Endodermal cell (in vitro differentiated cells): ENCODE data around the gene CATSPERB. TPM values are rescaled to one million over a fixed set of nuclear protein-coding genes. Genes with fewer than 3 reads are reported as not detected.

Experiments
- DNase-seq: peaks from one replicate; pipeline ENCODE4 v3.0.0-alpha.2; 2017
- H3K27ac ChIP-seq: 2 replicates; pipeline ENCODE4 v1.5.1; 2013; ENCODE audit warnings: mild to moderate bottlenecking, low read depth, low read length, moderate library complexity
- H3K27me3 ChIP-seq: 2 replicates; pipeline ENCODE4 v1.6.1; 2013; ENCODE audit warnings: mild to moderate bottlenecking, low read length, moderate library complexity; ENCODE audit not compliant: insufficient read depth, control insufficient read depth, poor library complexity, severe bottlenecking
- H3K36me3 ChIP-seq: 2 replicates; pipeline ENCODE4 v1.7.0; 2013; ENCODE audit warnings: mild to moderate bottlenecking, low read length, moderate library complexity; ENCODE audit not compliant: control insufficient read depth, insufficient read depth
- H3K4me1 ChIP-seq: one replicate; pipeline ENCODE4 v1.7.0; 2013; ENCODE audit warnings: low read length; ENCODE audit not compliant: control insufficient read depth, insufficient read depth
- H3K4me3 ChIP-seq: 2 replicates; pipeline ENCODE4 v1.5.1; 2013; ENCODE audit warnings: mild to moderate bottlenecking, low read length, moderate library complexity
- H3K9ac ChIP-seq: 2 replicates; pipeline ENCODE4 v1.6.1; 2013; ENCODE audit warnings: mild to moderate bottlenecking, low read length, moderate library complexity; ENCODE audit not compliant: poor library complexity, severe bottlenecking; ENCODE audit errors: extremely low read depth
- H3K9me3 ChIP-seq: 2 replicates; pipeline ENCODE4 v1.6.1; 2013; ENCODE audit warnings: mild to moderate bottlenecking, low read length, moderate library complexity; ENCODE audit not compliant: control insufficient read depth
- H3K27ac Mint-ChIP-seq: 2 replicates; pipeline ENCODE4 v1.8.0; 2020; ENCODE audit warnings: mixed read lengths
- H3K27me3 Mint-ChIP-seq: 2 replicates; pipeline ENCODE4 v1.8.0; 2021; ENCODE audit warnings: mild to moderate bottlenecking, mixed read lengths; ENCODE audit not compliant: insufficient read depth
- H3K36me3 Mint-ChIP-seq: 2 replicates; pipeline ENCODE4 v1.8.0; 2020; ENCODE audit warnings: low read depth, mixed read lengths
- H3K4me1 Mint-ChIP-seq: 2 replicates; pipeline ENCODE4 v1.8.0; 2020; ENCODE audit warnings: mixed read lengths
- H3K4me3 Mint-ChIP-seq: 2 replicates; pipeline ENCODE4 v1.8.0; 2020; ENCODE audit warnings: mild to moderate bottlenecking, moderate library complexity, mixed read lengths
- H3K9me3 Mint-ChIP-seq: 2 replicates; pipeline ENCODE4 v1.8.0; 2020; ENCODE audit warnings: mild to moderate bottlenecking, mixed read lengths
- CTCF ChIP-seq: fragments of 200-600 bp; sonication (generic); conservative IDR thresholded peaks from 2 replicates; pipeline ENCODE4 v1.5.0; 2021; ENCODE audit warnings: antibody characterized with exemption, mild to moderate bottlenecking
- WGBS, 2 experiments: methylation state at CpG; one replicate each; pipeline versions ENCODE4 v1.1.5 to v1.1.7; 2013; ENCODE audit warnings: missing lambda C conversion rate in 2 of 2, mixed read lengths in 1 of 2; ENCODE audit not compliant: insufficient coverage in 1 of 2, insufficient read length in 1 of 2; 5-methylcytosine and 5-hydroxymethylcytosine counted together
- total RNA-seq, 2 donors: library from RNA; stranded (reverse); fragmentation: NEBNext Ultra II Directional in 1 of 2; extraction: Animal tissue kit (Norgen Biotek cat#: 25700) in 1 of 2; gene quantifications; 2 replicates in 1 of 2; 3 replicates in 1 of 2; pipeline ENCODE4 v1.2.1, GENCODE V29; 2021

The CATSPERB gene
- total RNA-seq, 2 donors from 2014 or later: 0.64 TPM; not detected in 1

GRCh38 chr14:91685600-91685999 is 46.3 kb downstream of the CATSPERB start:
- H3K27ac Mint-ChIP-seq: no peak overlapping the region
- 75 to 83% methylated on average over 1 of the region's 1 CpG for WGBS, 2 experiments
- H3K4me3 ChIP-seq: no peak overlapping the region
- peaks cover 20% of the 10 kb centered on the region for H3K9me3 Mint-ChIP-seq
- no peaks in the 10 kb centered on the region for H3K4me1 Mint-ChIP-seq
- TF ChIP-seq CTCF: no peak
- no peaks in the 10 kb centered on the region for H3K36me3 ChIP-seq
- peaks cover 12% of the 10 kb centered on the region for H3K9me3 ChIP-seq
- H3K4me1 ChIP-seq: no peaks in the 10 kb centered on the region
- no peak overlapping the region for H3K27ac ChIP-seq
- DNase-seq: peak; percentile 50
- no peak overlapping the region for H3K4me3 Mint-ChIP-seq
- no peak overlapping the region for H3K9ac ChIP-seq
- no peaks in the 10 kb centered on the region for H3K27me3 Mint-ChIP-seq
- H3K36me3 Mint-ChIP-seq: no peaks in the 10 kb centered on the region
- H3K27me3 ChIP-seq: no peaks in the 10 kb centered on the region

GRCh38 chr14:91681893-91682563 is 49.9 kb downstream of the CATSPERB start:
- WGBS, 2 experiments: 87 to 93% methylated on average over 3 to 4 of the region's 4 CpGs
- no peak for DNase-seq
- Histone ChIP-seq H3K9me3 (peaks cover 35% of the 10 kb centered on the region), H3K4me1 (no peaks in the 10 kb centered on the region), H3K27me3 (no peaks in the 10 kb centered on the region), H3K27ac (no peak overlapping the region), H3K4me3 (no peak overlapping the region), H3K9ac (no peak overlapping the region), H3K36me3 (no peaks in the 10 kb centered on the region)
- Mint-ChIP-seq H3K27me3 (no peaks in the 10 kb centered on the region), H3K27ac (no peak overlapping the region), H3K9me3 (peaks cover 45% of the 10 kb centered on the region), H3K36me3 (no peaks in the 10 kb centered on the region), H3K4me1 (no peaks in the 10 kb centered on the region), H3K4me3 (no peak overlapping the region)
- no peak for TF ChIP-seq CTCF

GRCh38 chr14:91681118-91681517 is 50.8 kb downstream of the CATSPERB start:
- no peaks in the 10 kb centered on the region for H3K36me3 Mint-ChIP-seq
- Histone ChIP-seq H3K27me3 (no peaks in the 10 kb centered on the region), H3K9ac (no peak overlapping the region), H3K4me1 (no peaks in the 10 kb centered on the region), H3K36me3 (no peaks in the 10 kb centered on the region), H3K4me3 (no peak overlapping the region), H3K9me3 (peaks cover 35% of the 10 kb centered on the region), H3K27ac (no peak overlapping the region)
- 92% methylated on average over 4 of the region's 4 CpGs; no CpG with 5 or more reads in 1 of the 2 experiments for WGBS, 2 experiments
- DNase-seq: no peak
- H3K9me3 Mint-ChIP-seq: peaks cover 54% of the 10 kb centered on the region
- TF ChIP-seq CTCF: no peak
- no peaks in the 10 kb centered on the region for H3K27me3 Mint-ChIP-seq
- H3K27ac Mint-ChIP-seq: no peak overlapping the region
- H3K4me3 Mint-ChIP-seq: no peak overlapping the region
- H3K4me1 Mint-ChIP-seq: no peaks in the 10 kb centered on the region
